Endothelial cell (in vitro differentiated cells): ENCODE results near the gene DPP8. TPM values are rescaled to one million over a fixed set of nuclear protein-coding genes. Genes with fewer than 3 reads are reported as not detected.

Source experiments
- DNase-seq: peaks from one replicate; pipeline ENCODE4 v3.0.0; 2021; ENCODE audit warnings: low spot score
- H3K27ac Mint-ChIP-seq: one replicate; pipeline ENCODE4 v1.8.0; 2021; ENCODE audit warnings: mixed read lengths, inconsistent platforms; ENCODE audit not compliant: unreplicated experiment
- H3K27me3 Mint-ChIP-seq: one replicate; pipeline ENCODE4 v1.8.0; 2021; ENCODE audit warnings: mild to moderate bottlenecking, moderate library complexity, mixed read lengths, inconsistent platforms; ENCODE audit not compliant: unreplicated experiment
- H3K36me3 Mint-ChIP-seq: one replicate; pipeline ENCODE4 v1.8.0; 2021; ENCODE audit warnings: mild to moderate bottlenecking, low read depth, mixed read lengths, inconsistent platforms; ENCODE audit not compliant: unreplicated experiment
- H3K4me1 Mint-ChIP-seq: one replicate; pipeline ENCODE4 v1.8.0; 2021; ENCODE audit warnings: mild to moderate bottlenecking, mixed read lengths, inconsistent platforms; ENCODE audit not compliant: unreplicated experiment
- H3K4me3 Mint-ChIP-seq: one replicate; pipeline ENCODE4 v1.8.0; 2021; ENCODE audit warnings: mild to moderate bottlenecking, mixed read lengths, inconsistent platforms; ENCODE audit not compliant: unreplicated experiment
- H3K9me3 Mint-ChIP-seq: one replicate; pipeline ENCODE4 v1.8.0; 2021; ENCODE audit warnings: mixed read lengths, inconsistent platforms; ENCODE audit not compliant: unreplicated experiment
- CTCF ChIP-seq: fragments of 200-600 bp; sonication (generic); IDR thresholded peaks from one replicate; pipeline ENCODE4 v1.5.0; 2021; ENCODE audit warnings: antibody characterized with exemption; ENCODE audit not compliant: unreplicated experiment
- total RNA-seq: library from RNA; stranded (reverse); fragmentation: NEBNext Ultra II Directional; extraction: Animal tissue kit (Norgen Biotek cat#: 25700); gene quantifications from one replicate; pipeline ENCODE4 v1.2.1, GENCODE V29; 2021; ENCODE audit not compliant: unreplicated experiment

Gene DPP8
- total RNA-seq, 1 donor from 2014 or later = 36.6 TPM

- no peaks in the 10 kb centered on the region for H3K36me3 Mint-ChIP-seq
- H3K27ac Mint-ChIP-seq = no peak overlapping the region
- no peaks in the 10 kb centered on the region for H3K27me3 Mint-ChIP-seq
- no peak for TF ChIP-seq CTCF
- H3K4me3 Mint-ChIP-seq = no peak overlapping the region
- no peaks in the 10 kb centered on the region for H3K4me1 Mint-ChIP-seq
- no peak for DNase-seq
- H3K9me3 Mint-ChIP-seq = no peaks in the 10 kb centered on the region
Measured at GRCh38 chr15:65524226-65524625, 6.7 kb upstream of the DPP8 start.

GRCh38 chr15:65521350-65521749 lies 3.9 kb upstream of the DPP8 start:
- no peak overlapping the region for H3K4me3 Mint-ChIP-seq
- H3K4me1 Mint-ChIP-seq = peaks cover 8% of the 10 kb centered on the region
- H3K27me3 Mint-ChIP-seq = peaks cover 3% of the 10 kb centered on the region
- H3K36me3 Mint-ChIP-seq = peaks cover 6% of the 10 kb centered on the region
- no peak for DNase-seq
- no peaks in the 10 kb centered on the region for H3K9me3 Mint-ChIP-seq
- H3K27ac Mint-ChIP-seq = no peak overlapping the region
- TF ChIP-seq CTCF = no peak

GRCh38 chr15:65518633-65519285 lies 1.3 kb upstream of the DPP8 start:
- H3K4me1 Mint-ChIP-seq = peaks cover 17% of the 10 kb centered on the region
- H3K9me3 Mint-ChIP-seq = no peaks in the 10 kb centered on the region
- H3K36me3 Mint-ChIP-seq = peaks cover 7% of the 10 kb centered on the region
- H3K27ac Mint-ChIP-seq = peak overlapping the region; percentile 74
- DNase-seq = no peak
- H3K4me3 Mint-ChIP-seq = peak overlapping the region; percentile 68
- TF ChIP-seq CTCF = no peak
- H3K27me3 Mint-ChIP-seq = peaks cover 3% of the 10 kb centered on the region

GRCh38 chr15:65517866-65518207 lies 348 bp upstream of the DPP8 start:
- no peak for TF ChIP-seq CTCF
- Mint-ChIP-seq H3K4me1 (peaks cover 17% of the 10 kb centered on the region), H3K9me3 (no peaks in the 10 kb centered on the region), H3K4me3 (peak overlapping the region; percentile 96), H3K27ac (peak overlapping the region; percentile 80), H3K36me3 (peaks cover 7% of the 10 kb centered on the region), H3K27me3 (peaks cover 3% of the 10 kb centered on the region)
- DNase-seq = no peak

- Mint-ChIP-seq H3K36me3 (peaks cover 7% of the 10 kb centered on the region), H3K9me3 (no peaks in the 10 kb centered on the region), H3K27me3 (peaks cover 3% of the 10 kb centered on the region), H3K27ac (no peak overlapping the region), H3K4me1 (peaks cover 17% of the 10 kb centered on the region), H3K4me3 (no peak overlapping the region)
- no peak for TF ChIP-seq CTCF
- no peak for DNase-seq
Measured at GRCh38 chr15:65512807-65513416, 4.6 kb downstream of the DPP8 start.
